ENCODE results near the gene CDK6. TPM values are rescaled to one million over a fixed set of nuclear protein-coding genes. Genes with fewer than 3 reads are reported as not detected.

CDK6 gene
- total and polyA plus RNA-seq, 9 of the 15 experiments (the other 6 are each of a cell fraction or from before 2014, with no cell fraction given), result 7.6 to 109 (median 44.4) TPM

- CTCF ChIA-PET (ENCODE audit: low intra/inter-chr PET ratio), result no interaction called here
- Histone ChIP-seq H4K20me1 (replicated peaks; ENCODE audit: control insufficient read depth, insufficient read depth, low read length) (no peaks in the 10 kb centered on the region), H3K4me3 (no peak overlapping the region), H3K27ac (ENCODE audit: extremely low read depth, low read depth, low read length) (no peak overlapping the region), H3K79me2 (ENCODE audit: control insufficient read depth, insufficient read depth, low read length) (no peaks in the 10 kb centered on the region; the same call in 2 of the 3 replicates), H3K9me1 (ENCODE audit: control insufficient read depth, insufficient read depth, low read length) (no peaks in the 10 kb centered on the region), H3K4me2 (ENCODE audit: insufficient read depth, low read length) (no peak overlapping the region), H3K27me3 (ENCODE audit: control insufficient read depth in 2 of 2, insufficient read depth in 2 of 2, low read length in 2 of 2) (no peaks in the 10 kb centered on the region), H3K4me1 (replicated peaks in 1 of 2; ENCODE audit: control insufficient read depth in 2 of 2, insufficient read depth in 2 of 2, low read length in 2 of 2) (no peaks in the 10 kb centered on the region), H3K36me3 (ENCODE audit: control insufficient read depth, insufficient read depth, low read length) (0 out of 3 replicates have a peak, but pooled peaks cover 4% of the 10 kb centered on the region), H2AFZ (ENCODE audit: low read depth, low read length) (no peak overlapping the region), H3K9me3 (replicated peaks; ENCODE audit: control insufficient read depth, insufficient read depth, low read depth, low read length) (no peaks in the 10 kb centered on the region), H3K9ac (ENCODE audit: insufficient read depth in 1 of 2, low read depth in 2 of 2, low read length in 2 of 2) (no peak overlapping the region)
- no TSS peak for BruUV-seq (replicated peaks)
- ATAC-seq (no peak), DNase-seq (ENCODE audit: extremely low read depth in 1 of 4, low spot score in 3 of 4) (no peak), FAIRE-seq (no peak)
- TF ChIP-seq POLR2B (IDR thresholded peaks at IDR 0.05; ENCODE audit: low read depth, partially characterized antibody) (no peak), ZNF780A (CRISPR knock-in tag; IDR thresholded peaks at IDR 0.05) (no peak), ETV6 (IDR thresholded peaks at IDR 0.05; ENCODE audit: borderline replicate concordance in 1 of 2, low read depth in 2 of 2, low read length in 1 of 2) (no peak), ETV6 (CRISPR knock-in tag; IDR thresholded peaks at IDR 0.05; ENCODE audit: borderline replicate concordance) (no peak), TSHZ1 (CRISPR knock-in tag; IDR thresholded peaks at IDR 0.05) (no peak), REST (IDR thresholded peaks at IDR 0.05; ENCODE audit: borderline replicate concordance) (no peak), REST (CRISPR knock-in tag; IDR thresholded peaks at IDR 0.05; ENCODE audit: low read depth) (no peak), ZFP1 (CRISPR knock-in tag; IDR thresholded peaks at IDR 0.05) (no peak), HDAC2 (IDR thresholded peaks at IDR 0.05) (no peak), ZKSCAN1 (IDR thresholded peaks at IDR 0.05; ENCODE audit: low read depth, low read length) (no peak)
- in situ Hi-C loops (cut with MboI) (no loop called here), intact Hi-C loops (cut with micrococcal nuclease) (no loop called here)
- WGBS (ENCODE audit: insufficient coverage, low coverage, missing lambda C conversion rate), result 87% methylated on average over 5 of the region's 5 CpGs
- POLR2A ChIA-PET, result no interaction called here
Observed at GRCh38 chr7:92708111-92709042, 128.0 kb downstream of the CDK6 start.

Data from K562 (cell line).